Measurements from ENCODE around the gene LPO. TPM values are rescaled to one million over a fixed set of nuclear protein-coding genes. Genes with fewer than 3 reads are reported as not detected.

LPO gene
- polyA plus RNA-seq, 3 donors: 0.14 to 0.22 (median 0.18) TPM

- no peak for DNase-seq (ENCODE audit: extremely low read depth in 1 of 11, low read depth in 9 of 11, low spot score in 4 of 11)
These were observed 47.0 kb downstream of the LPO start for GRCh38 chr17:58285422-58285810.

DNA sequence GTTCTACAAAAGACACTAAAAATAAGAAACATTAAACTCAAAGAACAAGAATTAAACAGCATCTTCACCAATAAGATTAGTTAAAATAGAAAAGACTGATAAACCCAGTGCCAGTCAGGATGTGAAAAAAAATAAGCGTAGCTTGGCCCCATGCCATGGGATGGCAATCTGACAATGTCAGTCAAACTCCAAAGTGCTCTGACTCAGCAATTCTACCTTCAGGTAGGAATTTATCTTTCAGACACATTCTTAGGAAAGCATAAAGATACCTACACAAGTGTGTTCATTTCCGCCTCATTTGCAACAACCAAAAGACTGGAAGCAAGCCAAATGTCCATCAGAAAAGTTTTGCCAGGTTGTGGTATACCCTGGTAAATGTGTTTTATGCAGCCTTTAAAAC lies 51.5 kb downstream of the LPO start:
- DNase-seq (ENCODE audit: extremely low read depth in 1 of 11, low read depth in 9 of 11, low spot score in 4 of 11): no peak

DNA sequence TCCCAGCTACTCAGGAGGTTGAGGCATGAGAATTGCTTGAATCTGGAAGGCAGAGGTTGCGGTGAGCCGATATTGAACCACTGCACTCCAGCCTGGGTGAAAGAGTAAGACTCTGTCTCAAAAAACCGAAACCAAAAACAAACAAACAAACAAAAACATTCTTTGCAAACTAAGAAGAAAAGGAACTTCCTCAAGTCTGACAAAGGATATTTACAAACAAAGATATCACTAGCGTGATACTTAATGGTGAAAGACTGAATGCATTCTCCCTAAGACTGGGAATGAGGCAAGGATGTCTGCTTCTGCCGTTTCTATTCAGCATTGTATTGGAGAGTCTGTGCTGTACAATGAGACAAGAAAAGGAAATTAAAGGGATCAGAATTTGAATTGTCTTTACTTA lies 52.9 kb downstream of the LPO start:
- no peak for DNase-seq (ENCODE audit: extremely low read depth in 1 of 11, low read depth in 9 of 11, low spot score in 4 of 11)

DNA sequence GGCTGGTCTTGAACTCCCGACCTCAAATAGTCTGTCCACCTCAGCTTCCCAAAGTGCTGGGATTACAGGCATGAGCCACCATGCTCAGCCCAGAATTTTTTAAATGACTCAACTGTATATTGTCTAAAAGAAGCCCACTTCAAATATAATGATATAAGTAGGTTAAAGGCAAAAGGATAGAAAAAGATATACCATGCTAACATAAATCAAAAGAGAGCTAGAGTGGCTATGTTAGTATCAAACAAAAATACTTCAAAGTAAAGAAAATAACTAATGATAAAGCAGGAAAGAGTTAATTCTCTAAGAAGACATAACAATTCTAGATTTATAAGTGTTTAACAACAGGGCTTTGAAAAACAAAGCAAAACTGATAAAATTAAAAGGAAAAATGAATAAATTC lies 55.6 kb downstream of the LPO start:
- no peak for DNase-seq (ENCODE audit: extremely low read depth in 1 of 11, low read depth in 9 of 11, low spot score in 4 of 11)

- no peak for DNase-seq (ENCODE audit: extremely low read depth in 1 of 11, low read depth in 9 of 11, low spot score in 4 of 11)
These were observed 62.0 kb downstream of the LPO start for GRCh38 chr17:58300336-58300735.

GRCh38 chr17:58301504-58302150 lies 63.2 kb downstream of the LPO start:
- DNase-seq (ENCODE audit: extremely low read depth in 1 of 11, low read depth in 9 of 11, low spot score in 4 of 11): no peak

- DNase-seq (ENCODE audit: extremely low read depth in 1 of 11, low read depth in 9 of 11, low spot score in 4 of 11): no peak
These were observed 64.0 kb downstream of the LPO start for GRCh38 chr17:58302171-58302918.

DNA sequence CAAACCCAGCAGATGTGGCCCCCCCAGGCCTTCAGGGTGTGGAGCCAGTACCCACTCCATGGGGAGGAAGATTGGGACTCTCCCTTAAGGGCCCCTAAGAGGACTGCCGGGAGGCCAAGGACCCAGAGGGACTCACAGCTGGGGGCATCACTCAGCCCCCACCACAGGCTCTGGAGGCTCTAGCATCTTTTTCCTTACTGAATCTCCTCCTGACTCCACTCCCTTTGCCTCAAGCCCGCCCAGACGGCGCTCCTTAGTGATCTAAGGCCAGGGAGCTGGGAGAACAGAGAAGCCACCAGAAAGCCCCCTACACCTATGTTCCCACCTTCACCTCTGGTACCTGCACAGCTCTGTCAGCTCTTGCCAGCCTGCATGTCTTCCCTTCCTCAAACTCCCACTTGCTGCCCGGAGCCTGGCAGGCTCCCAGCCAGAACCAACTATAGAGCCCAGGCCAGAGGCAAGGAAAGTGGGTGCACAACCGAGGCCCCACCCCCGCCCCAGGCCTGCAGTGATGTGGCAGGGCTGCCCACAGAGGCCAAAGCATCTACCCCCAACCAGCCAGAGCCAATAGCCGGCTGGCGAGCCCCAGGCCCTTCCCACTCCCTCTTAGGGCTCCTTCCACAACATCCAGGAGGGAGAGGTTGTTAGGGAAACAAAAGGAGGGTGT lies 64.7 kb downstream of the LPO start:
- DNase-seq (ENCODE audit: extremely low read depth in 1 of 11, low read depth in 9 of 11, low spot score in 4 of 11): no peak

- DNase-seq (ENCODE audit: extremely low read depth in 1 of 11, low read depth in 9 of 11, low spot score in 4 of 11): no peak
These were observed 65.8 kb downstream of the LPO start for GRCh38 chr17:58303971-58304749.

DNA sequence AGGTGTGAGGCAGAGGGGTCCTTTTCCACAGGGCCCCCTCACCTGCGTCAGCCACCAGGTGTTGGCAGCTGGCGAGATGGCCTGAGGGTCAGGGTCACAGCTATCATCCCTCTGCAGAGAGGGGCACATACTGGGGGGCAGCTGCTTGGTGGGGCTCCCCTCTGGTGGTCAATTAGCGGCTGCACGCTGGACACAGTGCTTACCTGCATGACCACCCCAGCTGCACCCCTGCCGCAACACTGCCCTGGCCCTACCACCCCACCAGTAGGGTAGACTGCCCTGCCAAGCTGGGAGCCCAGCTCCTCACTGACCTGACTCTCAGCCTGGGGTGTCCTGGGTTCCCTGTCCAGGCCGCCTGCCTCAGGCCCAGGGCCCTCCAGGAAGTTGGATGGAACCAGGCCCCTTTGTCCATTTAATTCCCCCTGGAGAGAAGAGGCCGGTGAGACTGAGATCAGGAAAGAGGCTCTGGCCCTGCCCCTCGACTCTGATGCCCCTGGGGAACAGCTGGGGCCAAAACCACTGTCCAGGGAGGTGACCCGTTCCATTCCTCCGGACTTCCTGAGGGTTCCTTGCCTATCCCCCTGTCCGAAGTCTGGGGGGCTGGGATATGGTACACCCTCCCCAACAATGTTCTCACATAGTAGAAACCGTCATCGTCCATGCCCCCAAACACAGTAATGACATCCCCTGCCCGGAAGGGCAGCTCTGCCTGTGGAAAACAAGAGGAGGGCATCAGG lies 66.5 kb downstream of the LPO start:
- no peak for DNase-seq (ENCODE audit: extremely low read depth in 1 of 11, low read depth in 9 of 11, low spot score in 4 of 11)

- no peak for DNase-seq (ENCODE audit: extremely low read depth in 1 of 11, low read depth in 9 of 11, low spot score in 4 of 11)
These were observed 67.2 kb downstream of the LPO start for GRCh38 chr17:58305626-58306025.

DNA sequence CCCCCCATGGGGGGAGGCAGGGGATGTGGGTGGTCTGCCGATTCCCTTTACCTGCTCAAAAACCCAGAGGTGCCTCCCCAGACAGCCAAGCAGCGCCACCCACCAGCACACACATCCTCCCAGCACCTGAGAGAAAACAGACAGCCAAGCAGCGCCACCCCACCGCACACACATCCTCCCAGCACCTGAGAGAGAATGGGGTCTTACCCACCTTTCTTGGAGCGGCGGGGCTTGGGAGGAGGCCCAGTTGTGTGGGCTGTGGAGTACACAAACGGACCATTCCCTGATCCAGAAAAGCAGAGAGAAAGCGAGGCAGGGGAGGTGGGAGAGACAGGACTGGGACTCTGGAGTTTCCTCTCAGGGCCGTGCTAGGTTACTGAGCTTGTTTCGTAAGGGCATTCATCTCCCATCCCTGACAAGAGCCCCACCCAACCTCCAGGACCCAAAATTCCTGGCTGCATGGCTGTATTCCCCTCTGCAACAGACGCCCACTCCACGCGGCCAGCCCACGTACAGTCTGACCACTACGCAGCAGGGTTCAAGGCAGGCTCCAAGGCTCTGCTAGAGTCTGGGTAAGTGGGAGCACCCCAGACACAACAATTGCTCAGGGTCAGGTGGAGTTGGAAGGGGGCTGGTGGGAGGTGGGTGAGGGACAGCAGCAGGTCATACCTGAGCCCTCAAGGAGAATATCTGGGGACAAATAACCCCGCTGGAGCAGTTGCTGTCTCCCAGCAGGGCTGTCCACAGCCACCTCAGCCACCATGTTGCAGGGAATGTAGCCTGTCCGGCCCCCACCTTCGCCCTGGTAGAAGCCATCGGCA lies 68.0 kb downstream of the LPO start:
- DNase-seq (ENCODE audit: extremely low read depth in 1 of 11, low read depth in 9 of 11, low spot score in 4 of 11): no peak

DNA sequence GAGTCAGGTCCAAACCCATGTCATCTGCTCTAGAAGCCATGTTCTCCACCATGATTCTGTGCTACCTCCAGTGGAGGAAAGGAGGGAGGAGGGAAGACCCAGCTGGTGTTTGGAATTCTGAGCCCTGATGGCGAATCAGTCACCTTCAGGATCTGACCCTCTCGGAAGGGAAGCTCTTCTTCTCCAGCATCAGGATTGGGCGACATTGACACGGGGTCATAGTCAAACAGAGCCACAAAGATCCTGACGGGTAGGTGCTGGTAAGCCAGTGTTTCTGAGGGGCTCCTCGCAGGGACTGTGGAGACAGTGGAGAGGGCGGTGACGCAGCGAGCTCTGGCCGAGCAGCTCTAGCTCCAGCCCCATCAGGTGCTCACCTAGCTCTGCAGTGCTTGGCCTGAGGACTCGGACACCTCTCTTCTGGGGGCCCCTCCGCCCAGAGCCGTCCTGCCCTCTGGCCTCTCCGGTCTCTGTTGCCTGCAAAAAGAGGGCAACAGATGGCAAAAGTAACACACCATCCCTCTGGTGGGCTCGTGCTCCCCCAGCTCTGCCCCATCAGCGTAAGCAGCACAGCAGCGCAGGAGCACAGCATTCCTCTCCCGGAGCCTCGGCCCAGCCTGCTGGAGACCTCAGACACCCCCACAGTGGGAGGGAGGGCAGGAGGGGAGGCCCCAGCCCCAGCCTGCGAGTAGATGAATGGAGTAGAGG lies 69.2 kb downstream of the LPO start:
- no peak for DNase-seq (ENCODE audit: extremely low read depth in 1 of 11, low read depth in 9 of 11, low spot score in 4 of 11)

DNA sequence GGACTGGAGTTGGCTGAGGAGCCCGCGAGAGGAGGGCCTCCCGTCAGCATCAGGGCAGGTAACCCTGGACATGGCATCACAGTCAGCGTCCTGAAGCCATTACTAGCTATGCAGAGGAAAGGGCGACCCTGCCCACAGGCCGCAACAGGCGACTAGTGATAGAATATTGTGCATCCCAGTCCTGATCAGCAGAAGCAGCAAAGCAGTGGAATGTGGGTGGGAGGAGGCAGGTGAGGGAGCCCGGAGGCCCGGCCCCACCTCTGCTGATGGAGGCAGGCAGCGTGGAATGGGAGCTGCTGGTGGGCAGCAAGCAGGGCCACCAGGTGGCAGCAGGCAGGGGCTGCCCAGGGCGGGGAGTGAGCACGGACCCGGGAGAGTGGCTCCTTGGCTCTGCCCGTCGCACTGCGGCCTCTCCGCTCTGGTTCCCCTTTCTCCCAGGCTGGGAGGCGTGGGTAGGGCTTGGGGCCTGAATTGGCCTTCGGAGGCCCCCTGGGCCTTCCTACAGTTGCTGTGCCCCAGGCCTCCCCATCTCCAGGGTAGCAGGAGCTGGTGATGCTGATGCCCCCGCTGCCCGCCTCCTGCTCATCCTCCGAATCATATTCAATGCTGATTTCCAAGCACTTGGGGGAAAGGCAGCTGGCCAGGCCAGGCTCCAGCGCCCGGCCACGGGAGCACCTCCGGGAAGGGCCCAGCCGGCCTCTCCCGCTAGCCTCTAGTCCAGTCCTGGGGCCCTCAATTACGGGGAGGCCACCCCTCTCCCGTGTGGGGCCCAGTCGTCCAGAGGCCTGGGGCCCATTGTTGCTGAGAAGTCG lies 70.0 kb downstream of the LPO start:
- DNase-seq (ENCODE audit: extremely low read depth in 1 of 11, low read depth in 9 of 11, low spot score in 4 of 11): no peak

DNA sequence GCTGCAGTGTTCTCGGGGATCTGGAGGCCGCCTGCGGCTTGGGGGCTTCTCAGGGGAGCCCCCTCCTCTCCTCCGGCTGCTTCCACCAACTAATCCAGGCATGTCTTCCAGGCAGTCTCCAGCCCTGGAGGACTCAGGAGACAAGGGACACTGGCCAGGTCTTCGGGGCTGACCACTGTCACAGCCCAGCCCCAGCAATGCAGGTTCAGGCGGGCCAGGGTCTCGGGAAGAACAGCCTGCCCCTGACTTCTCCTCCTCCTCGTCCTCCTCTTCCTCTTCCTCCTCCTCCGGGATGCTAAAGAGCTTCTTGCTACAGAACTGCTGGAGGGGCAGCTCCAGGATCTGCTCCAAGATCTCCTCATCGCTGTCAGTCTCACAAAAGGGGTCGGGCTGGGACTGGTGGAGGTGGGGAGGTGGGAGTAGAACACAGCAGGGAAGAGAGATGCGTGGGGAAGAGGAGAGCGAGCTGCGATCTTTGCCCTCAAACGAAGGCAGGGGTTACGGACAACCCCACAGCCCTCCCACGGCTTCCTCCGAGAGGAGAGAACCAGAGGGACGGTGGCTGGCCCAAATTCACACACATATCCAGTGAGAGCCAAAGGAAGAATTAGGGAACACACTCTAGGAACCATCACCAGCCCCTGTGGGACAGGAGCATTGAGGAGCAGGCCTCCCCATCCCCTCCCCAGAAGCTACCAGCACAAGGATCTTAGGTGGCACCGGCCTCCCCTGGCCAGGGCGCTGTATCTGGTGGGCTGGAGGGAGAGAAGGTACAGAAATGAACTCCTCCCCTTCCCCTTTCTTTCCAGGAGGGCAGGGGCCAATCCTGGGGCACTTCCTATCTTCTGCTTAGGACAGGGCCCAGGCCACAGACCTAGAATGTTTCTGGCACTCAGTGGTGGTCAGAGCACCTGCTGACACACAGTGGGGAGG lies 70.9 kb downstream of the LPO start:
- DNase-seq (ENCODE audit: extremely low read depth in 1 of 11, low read depth in 9 of 11, low spot score in 4 of 11): no peak

DNA sequence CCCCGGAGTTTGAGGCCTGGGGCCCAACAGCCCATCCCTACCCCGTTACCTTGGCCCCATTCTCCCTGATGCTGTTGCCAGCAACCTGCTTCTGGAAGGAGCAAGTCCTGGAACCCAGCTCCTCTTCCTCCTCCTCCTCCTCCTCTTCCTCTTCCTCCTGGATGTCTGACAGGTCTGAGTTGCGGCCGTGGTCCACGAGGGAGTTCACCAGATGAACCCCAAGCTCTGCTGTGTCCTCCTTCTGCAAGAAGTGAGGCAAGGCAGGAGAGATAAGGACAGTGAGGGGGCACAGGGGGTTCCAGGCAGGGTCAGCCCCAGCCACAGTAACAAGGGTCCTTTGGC lies 71.5 kb downstream of the LPO start:
- no peak for DNase-seq (ENCODE audit: extremely low read depth in 1 of 11, low read depth in 9 of 11, low spot score in 4 of 11)
